K562 treated with DMSO at 1 percent for 12 hours (cell line): ENCODE data around the gene ZBTB49. TPM values are rescaled to one million over a fixed set of nuclear protein-coding genes. Genes with fewer than 3 reads are reported as not detected.

Experiments
- total RNA-seq: library from RNA; unstranded; fragments of 300-600 nt; gene quantifications from 2 replicates; pipeline ENCODE4 v1.2.3, GENCODE V29; 2022; ENCODE audit not compliant: insufficient read depth

Gene ZBTB49
- total RNA-seq, result 2.2 and 4.4 TPM in 2 replicates

GRCh38 chr4:4289941-4290850 lies at the start of gene ZBTB49, which contains the start of gene LYAR:
ZBTB49 (plus strand) TSS chr4:4290251; CDS start chr4:4299946, 9,695 bp downstream.
LYAR (minus strand) TSS chr4:4290154; CDS start chr4:4283742, 6,412 bp downstream.

GRCh38 chr4:4248029-4248884 lies 41.8 kb upstream of the ZBTB49 start, which contains the start of gene TMEM128:
TMEM128 (minus strand) TSS chr4:4248223; CDS start chr4:4248202, 21 bp downstream.

Other genes with a start within 250 kb of the ZBTB49 start
- not detected in 2 replicates for gene OTOP1, start 63.3 kb upstream of the ZBTB49 start, total RNA-seq
- gene TMEM128, start 42.0 kb upstream of the ZBTB49 start, total RNA-seq, result 12.2 and 17.4 TPM in 2 replicates
- 23.8 and 28.9 TPM in 2 replicates for gene LYAR, start 97 bp upstream of the ZBTB49 start, total RNA-seq
- gene NSG1, start 96.9 kb downstream of the ZBTB49 start, total RNA-seq, result not detected in 2 replicates